Erythroblast (primary cell): ENCODE results near the gene ZNF500.

Experiments
- GATA1 ChIP-seq: IDR thresholded peaks from 2 replicates; pipeline ENCODE4 v1.6.1; 2011; ENCODE audit warnings: low read depth, mild to moderate bottlenecking, control low read depth, low read length, moderate library complexity
- POLR2A ChIP-seq: IDR thresholded peaks from 2 replicates; pipeline ENCODE4 v1.6.1; 2011; ENCODE audit warnings: mild to moderate bottlenecking, low read length

DNA sequence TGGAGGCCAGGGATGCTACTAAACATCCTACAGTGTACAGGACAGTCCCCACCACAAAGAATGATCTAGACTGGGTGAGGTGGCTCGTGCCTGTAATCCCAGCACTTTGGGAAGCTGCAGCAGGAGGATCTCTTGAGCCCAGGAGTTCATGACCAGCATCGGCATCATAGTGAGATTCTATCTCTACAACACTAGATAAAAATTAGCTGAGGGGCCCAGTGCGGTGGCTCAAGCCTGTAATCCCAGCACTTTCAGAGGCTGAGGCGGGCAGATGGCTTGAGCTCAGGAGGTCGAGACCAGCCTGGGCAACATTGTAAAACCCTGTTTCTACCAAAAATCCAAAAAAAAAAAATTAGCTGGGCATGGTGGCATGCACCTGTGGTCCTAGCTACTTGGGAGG, 5.4 kb upstream of the ZNF500 start:
- TF ChIP-seq POLR2A (no peak), GATA1 (no peak)
